ENCODE measurements around the gene TICAM2.

DNA sequence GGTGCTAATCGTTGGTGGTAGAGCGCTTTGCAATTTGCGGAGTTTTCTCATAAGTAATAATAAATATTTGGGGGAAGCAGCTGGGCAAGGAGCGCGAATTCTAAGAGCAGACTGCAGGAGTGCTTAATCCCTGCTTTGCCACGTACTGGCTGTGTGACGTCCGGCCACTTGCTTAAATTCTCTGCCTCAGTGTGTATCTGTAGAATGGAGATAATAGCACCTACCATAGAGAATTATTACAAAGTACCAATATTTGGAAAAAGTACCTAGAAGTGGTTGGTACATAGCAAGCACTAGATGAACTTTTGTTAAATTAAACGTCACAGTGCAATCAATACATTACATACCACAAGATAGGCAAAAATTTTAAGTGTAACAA, 24.2 kb upstream of the TICAM2 start:
- TF ChIP-seq, protein P1, sequence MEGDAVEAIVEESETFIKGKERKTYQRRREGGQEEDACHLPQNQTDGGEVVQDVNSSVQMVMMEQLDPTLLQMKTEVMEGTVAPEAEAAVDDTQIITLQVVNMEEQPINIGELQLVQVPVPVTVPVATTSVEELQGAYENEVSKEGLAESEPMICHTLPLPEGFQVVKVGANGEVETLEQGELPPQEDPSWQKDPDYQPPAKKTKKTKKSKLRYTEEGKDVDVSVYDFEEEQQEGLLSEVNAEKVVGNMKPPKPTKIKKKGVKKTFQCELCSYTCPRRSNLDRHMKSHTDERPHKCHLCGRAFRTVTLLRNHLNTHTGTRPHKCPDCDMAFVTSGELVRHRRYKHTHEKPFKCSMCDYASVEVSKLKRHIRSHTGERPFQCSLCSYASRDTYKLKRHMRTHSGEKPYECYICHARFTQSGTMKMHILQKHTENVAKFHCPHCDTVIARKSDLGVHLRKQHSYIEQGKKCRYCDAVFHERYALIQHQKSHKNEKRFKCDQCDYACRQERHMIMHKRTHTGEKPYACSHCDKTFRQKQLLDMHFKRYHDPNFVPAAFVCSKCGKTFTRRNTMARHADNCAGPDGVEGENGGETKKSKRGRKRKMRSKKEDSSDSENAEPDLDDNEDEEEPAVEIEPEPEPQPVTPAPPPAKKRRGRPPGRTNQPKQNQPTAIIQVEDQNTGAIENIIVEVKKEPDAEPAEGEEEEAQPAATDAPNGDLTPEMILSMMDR (IDR thresholded peaks at IDR 0.05), result peak in 1 of 4 experiments; percentile 0
- no peak for TF ChIP-seq EP300 (IDR thresholded peaks at IDR 0.05)
- no peak for TF ChIP-seq POLR2A (IDR thresholded peaks at IDR 0.05)
- TF ChIP-seq POLR2AphosphoS5 (IDR thresholded peaks at IDR 0.05), result no peak

All from gastroesophageal sphincter (tissue), 3 donors.